ENCODE measurements around the gene CCT8.

The CCT8 gene

GRCh38 chr21:29092102-29092959 is 18.9 kb upstream of the CCT8 start:
- peak; percentile 78 for DNase-seq
- in situ Hi-C loops (cut with HindIII; ENCODE audit: low pct_ligation_motif_present, low sequenced_read_pairs), result no loop called here
- Histone ChIP-seq H3K27me3 (replicated peaks) (no peaks in the 10 kb centered on the region), H3K27ac (peak overlapping the region; percentile 91), H3K4me3 (ENCODE audit: low read depth, low read length) (no peak overlapping the region), H3K36me3 (replicated peaks) (no peaks in the 10 kb centered on the region)
- TF ChIP-seq CTCF (IDR thresholded peaks at IDR 0.05; ENCODE audit: low read depth, low read length, missing control alignments), result peak; percentile 52

- in situ Hi-C loops (cut with HindIII; ENCODE audit: low pct_ligation_motif_present, low sequenced_read_pairs), result no loop called here
- Histone ChIP-seq H3K27me3 (replicated peaks) (no peaks in the 10 kb centered on the region), H3K36me3 (replicated peaks) (no peaks in the 10 kb centered on the region), H3K27ac (peak overlapping the region; percentile 91), H3K4me3 (ENCODE audit: low read depth, low read length) (no peak overlapping the region)
- no peak for TF ChIP-seq CTCF (IDR thresholded peaks at IDR 0.05; ENCODE audit: low read depth, low read length, missing control alignments)
- peak; percentile 45 for DNase-seq
Observed at GRCh38 chr21:29091033-29091432, 17.6 kb upstream of the CCT8 start.

- Histone ChIP-seq H3K27me3 (replicated peaks) (no peaks in the 10 kb centered on the region), H3K27ac (no peak overlapping the region), H3K36me3 (replicated peaks) (no peaks in the 10 kb centered on the region), H3K4me3 (ENCODE audit: low read depth, low read length) (no peak overlapping the region)
- no peak for TF ChIP-seq CTCF (IDR thresholded peaks at IDR 0.05; ENCODE audit: low read depth, low read length, missing control alignments)
- in situ Hi-C loops (cut with HindIII; ENCODE audit: low pct_ligation_motif_present, low sequenced_read_pairs), result no loop called here
- no peak for DNase-seq
Observed at GRCh38 chr21:29085106-29085752, 11.8 kb upstream of the CCT8 start.

GRCh38 chr21:29084372-29084771 is 10.9 kb upstream of the CCT8 start:
- Histone ChIP-seq H3K27me3 (replicated peaks) (no peaks in the 10 kb centered on the region), H3K27ac (no peak overlapping the region), H3K4me3 (ENCODE audit: low read depth, low read length) (no peak overlapping the region), H3K36me3 (replicated peaks) (no peaks in the 10 kb centered on the region)
- TF ChIP-seq CTCF (IDR thresholded peaks at IDR 0.05; ENCODE audit: low read depth, low read length, missing control alignments), result no peak
- in situ Hi-C loops (cut with HindIII; ENCODE audit: low pct_ligation_motif_present, low sequenced_read_pairs), result no loop called here
- DNase-seq, result no peak

GRCh38 chr21:29083306-29083705 is 9.9 kb upstream of the CCT8 start:
- Histone ChIP-seq H3K27ac (no peak overlapping the region), H3K4me3 (ENCODE audit: low read depth, low read length) (no peak overlapping the region), H3K27me3 (replicated peaks) (no peaks in the 10 kb centered on the region), H3K36me3 (replicated peaks) (no peaks in the 10 kb centered on the region)
- in situ Hi-C loops (cut with HindIII; ENCODE audit: low pct_ligation_motif_present, low sequenced_read_pairs), result no loop called here
- no peak for TF ChIP-seq CTCF (IDR thresholded peaks at IDR 0.05; ENCODE audit: low read depth, low read length, missing control alignments)
- no peak for DNase-seq

Data from brain microvascular endothelial cell (primary cell).